Subcutaneous adipose tissue (tissue), 4 donors: ENCODE results near the gene OR52N5. TPM values are rescaled to one million over a fixed set of nuclear protein-coding genes. Genes with fewer than 3 reads are reported as not detected.

Experiments
- total RNA-seq, 4 donors: library from RNA; depleted of rRNA; stranded (reverse); fragments of >200 nt; gene quantifications; one replicate each; pipeline ENCODE4 v1.1.0, GENCODE V29; 2016
- TF ChIP-seq, protein P1 (sequence below): fragments of 450-650 bp; IDR thresholded peaks from one replicate; pipeline ENCODE4 v1.5.1; 2016; ENCODE audit warnings: low read depth, mild to moderate bottlenecking, control low read depth, antibody characterized with exemption, moderate library complexity

The OR52N5 gene
- total RNA-seq, 4 donors from 2014 or later = 0.33 to 0.44 TPM; not detected in 2

DNA sequence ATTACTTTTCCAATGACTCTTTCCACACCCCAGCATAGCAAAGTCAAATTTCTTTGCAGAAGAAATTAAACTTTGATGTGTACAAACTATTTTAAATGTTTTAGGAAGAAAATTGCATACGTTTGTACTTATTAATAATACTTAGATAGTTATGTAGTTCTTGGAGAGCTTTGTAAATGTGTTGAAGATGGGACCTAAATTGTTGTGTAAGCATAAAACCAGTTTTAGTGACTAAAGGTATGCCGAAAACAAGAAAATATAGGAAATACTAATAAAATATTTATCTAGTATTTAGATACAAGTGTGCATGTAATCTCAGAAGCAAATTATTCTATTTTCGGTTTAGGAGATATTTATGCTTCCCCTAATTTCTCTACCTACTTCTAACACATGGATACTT is 33.3 kb downstream of the OR52N5 start:
- TF ChIP-seq, protein P1, sequence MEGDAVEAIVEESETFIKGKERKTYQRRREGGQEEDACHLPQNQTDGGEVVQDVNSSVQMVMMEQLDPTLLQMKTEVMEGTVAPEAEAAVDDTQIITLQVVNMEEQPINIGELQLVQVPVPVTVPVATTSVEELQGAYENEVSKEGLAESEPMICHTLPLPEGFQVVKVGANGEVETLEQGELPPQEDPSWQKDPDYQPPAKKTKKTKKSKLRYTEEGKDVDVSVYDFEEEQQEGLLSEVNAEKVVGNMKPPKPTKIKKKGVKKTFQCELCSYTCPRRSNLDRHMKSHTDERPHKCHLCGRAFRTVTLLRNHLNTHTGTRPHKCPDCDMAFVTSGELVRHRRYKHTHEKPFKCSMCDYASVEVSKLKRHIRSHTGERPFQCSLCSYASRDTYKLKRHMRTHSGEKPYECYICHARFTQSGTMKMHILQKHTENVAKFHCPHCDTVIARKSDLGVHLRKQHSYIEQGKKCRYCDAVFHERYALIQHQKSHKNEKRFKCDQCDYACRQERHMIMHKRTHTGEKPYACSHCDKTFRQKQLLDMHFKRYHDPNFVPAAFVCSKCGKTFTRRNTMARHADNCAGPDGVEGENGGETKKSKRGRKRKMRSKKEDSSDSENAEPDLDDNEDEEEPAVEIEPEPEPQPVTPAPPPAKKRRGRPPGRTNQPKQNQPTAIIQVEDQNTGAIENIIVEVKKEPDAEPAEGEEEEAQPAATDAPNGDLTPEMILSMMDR = no peak

DNA sequence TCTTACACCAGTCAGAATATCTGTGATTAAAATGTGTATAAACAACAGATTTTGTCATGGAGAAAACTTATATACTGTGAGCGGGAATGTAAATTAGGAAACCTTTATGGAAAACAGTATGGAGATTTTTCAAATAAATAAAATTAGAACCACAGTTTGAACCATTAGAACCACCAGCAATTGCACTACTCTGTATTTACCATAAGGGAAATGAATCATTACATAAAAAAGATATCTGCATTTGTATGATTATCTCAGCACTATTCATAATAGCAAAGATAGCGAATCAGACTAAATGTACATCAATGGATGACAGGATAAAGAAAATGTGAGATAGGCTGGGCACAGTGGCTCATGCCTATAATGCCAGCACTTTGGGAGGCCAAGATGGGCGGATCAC is 36.5 kb downstream of the OR52N5 start:
- TF ChIP-seq, protein P1 = no peak

DNA sequence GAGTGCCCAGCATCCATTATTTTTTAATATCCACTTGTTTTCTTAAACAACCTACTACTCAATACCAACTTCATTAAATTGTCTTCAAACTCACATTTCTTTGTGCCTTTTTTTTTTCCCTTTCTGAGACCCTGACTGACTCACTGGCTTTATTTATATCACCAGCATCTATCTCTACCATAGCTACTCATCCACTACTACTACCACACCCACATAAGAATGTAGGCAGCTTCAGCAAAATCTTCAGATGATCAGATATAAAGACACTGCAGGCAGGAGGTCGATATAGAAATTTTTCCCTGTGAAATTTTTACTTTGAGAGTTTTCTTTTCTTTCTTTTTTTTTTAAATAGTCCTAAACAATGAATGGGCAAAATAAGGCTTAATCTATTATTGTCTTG is 44.7 kb downstream of the OR52N5 start:
- TF ChIP-seq, protein P1 = no peak

DNA sequence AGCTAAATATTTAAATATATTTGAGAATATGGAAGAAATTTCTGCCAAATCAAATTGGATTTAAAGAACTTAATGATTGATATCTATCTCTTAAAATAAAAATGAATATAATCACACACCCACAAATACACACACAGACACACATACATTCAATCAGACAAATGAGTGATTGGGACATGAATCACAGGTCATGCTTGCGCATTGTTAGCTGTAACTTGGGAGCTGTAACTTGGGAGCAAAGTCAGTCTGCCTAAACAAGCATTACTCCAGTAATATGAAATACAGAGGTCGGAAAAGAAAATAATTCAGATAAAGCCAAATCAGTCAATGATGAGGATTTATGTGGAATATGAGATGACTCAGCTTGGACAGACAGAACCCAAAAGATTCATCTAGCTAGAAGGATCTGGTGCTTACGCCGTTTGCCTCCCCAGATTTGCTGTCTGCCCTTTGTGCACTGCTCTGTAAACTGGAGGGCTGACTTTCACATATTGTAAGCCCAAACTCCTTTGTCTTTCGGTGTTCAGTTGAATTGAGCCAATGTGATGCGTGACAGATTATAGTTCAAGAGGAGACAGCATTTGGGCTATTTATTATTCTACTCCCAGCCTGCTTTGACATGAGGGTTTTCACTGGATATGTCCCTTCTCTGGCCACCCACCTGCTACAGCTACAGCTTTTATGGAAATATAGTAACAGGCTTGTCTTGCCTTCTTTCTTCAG is 45.3 kb downstream of the OR52N5 start:
- TF ChIP-seq, protein P1 = no peak

DNA sequence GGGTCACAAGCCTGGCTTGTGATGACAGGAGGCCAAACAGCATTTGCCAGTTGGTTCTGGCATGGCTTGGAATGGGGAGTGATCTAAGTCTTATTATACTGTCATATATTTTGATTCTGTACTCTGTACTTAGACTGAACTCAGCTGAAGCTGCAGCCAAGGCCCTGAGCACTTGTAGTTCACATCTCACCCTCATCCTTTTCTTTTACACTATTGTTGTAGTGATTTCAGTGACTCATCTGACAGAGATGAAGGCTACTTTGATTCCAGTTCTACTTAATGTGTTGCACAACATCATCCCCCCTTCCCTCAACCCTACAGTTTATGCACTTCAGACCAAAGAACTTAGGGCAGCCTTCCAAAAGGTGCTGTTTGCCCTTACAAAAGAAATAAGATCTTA is 46.1 kb downstream of the OR52N5 start:
- TF ChIP-seq, protein P1 = no peak

DNA sequence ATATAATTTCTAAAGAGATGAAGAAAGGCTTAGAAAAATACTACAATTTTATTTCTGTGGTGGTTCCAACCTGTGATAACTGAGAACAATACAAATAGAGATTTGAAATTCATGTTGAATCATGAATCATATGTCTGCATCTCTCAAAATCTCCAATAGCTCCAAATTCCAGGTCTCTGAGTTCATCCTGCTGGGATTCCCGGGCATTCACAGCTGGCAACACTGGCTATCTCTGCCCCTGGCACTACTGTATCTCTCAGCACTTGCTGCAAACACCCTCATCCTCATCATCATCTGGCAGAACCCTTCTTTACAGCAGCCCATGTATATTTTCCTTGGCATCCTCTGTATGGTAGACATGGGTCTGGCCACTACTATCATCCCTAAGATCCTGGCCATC is 46.8 kb downstream of the OR52N5 start, which contains the start of gene OR56B1:
TSS of gene OR56B1 (plus strand) at position 53 of the 400 bp plus-strand sequence. CDS start at position 122, 69 bp downstream.
- TF ChIP-seq, protein P1 = no peak

DNA sequence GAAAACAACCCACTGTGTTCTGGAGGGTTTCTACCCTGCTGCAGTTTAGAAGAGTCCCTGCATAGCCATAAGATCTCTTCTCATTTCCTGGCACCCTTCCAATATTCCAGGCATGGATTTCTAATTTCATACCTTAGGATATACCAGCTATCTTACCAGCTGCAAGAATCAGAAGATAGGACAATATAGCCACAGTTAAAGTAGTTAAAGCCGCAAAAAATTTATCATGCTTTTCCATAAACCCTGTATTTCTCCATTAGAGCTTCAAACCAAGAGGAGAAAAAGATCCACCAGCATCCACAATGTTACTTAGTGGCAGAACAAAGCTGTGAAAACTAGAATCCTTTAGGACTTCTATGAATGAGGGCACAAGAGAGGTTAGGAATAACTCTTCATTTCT is 55.5 kb downstream of the OR52N5 start:
- TF ChIP-seq, protein P1 = no peak
